ENCODE measurements around the gene ARHGAP23.
"Not testable (repeated sequence)": the region's sequence is repeated elsewhere in the genome, so short reads cannot be mapped to it uniquely, and the experiment has no call there.

Gene ARHGAP23

DNA sequence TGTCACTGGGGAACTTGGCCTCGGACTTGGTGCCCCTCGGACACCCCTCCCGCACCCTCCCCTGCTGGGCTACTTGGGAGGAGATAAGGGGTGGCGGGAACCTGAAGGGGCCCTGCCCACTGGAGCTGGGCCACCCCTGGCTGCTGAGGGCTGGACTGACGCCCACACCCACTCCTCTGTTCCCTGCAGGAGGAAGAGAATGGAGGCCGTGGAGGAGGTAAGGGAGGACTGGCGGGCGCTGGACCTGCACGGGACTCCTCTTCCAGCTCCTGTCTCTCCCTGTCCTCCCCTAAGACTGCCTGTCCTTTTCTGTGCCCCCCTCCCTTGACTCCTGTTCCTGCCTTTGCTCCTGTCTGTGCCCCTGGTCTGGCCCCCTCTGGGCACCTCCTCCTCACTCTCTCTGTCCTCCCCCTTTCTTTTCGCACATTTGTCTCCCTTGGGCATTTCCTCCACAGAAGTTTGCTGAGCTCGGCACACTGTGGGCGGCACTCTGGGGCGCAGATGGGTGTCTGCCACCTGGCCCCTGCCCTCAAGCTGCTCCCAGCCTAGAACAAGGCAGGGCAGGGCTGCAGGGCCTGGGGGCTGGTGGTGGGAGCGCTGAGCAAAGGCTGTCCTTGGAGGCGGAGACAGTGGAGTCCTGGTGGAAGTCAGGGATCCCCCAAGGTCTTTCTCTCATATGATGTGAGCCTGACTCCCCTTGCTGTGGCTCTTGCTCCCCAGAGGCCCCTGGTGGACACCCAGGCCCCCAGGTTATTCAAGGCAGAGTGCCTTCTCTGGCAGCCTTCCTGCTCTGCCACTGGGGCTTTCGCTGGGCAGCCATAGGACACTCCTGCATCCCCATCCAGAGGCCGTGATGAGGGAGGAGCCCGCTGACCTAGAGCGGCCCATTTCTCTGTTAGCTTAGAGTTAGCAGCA is 32.7 kb downstream of the ARHGAP23 start:
- no peak for DNase-seq (ENCODE audit: low read depth)

DNA sequence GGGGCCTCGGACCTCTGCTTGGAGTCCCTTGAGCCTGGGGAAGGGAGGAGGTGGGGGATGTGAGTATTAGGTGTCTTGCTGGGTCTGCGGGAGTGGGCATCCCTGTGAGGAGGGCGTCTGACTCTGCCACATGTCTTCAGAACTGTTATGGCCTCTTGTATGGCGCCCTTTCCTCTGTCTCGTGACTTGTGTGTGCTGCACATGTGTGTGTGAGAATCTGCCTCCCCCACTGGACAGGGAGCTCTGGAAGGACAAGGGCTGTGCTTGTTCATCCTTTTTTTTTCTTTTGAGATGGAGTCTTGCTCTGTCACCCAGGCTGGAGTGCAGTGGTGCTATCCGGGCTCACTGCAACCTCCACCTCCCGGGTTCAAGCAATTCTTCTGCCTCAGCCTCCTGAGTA is 33.4 kb downstream of the ARHGAP23 start:
- DNase-seq (ENCODE audit: low read depth) = no peak

DNA sequence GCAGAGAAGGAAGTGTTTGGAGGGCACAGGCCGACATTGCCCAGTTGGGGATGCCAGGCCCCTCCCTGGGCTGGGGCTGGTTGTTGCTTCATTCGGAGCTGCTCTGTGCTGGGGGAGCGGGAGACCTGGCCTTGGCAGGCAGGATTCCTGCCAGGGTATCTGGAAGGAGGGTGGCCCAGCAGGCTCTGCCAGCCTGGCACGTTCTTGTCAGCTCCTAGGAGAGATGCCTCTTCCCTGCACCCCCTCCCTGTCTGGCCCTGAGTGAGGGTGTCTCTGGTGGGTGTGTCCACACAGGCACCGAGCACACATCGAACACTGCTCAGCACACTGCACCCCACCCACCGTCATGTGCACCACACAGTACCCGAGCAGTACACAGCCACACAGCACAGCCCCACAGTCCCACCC is 35.2 kb downstream of the ARHGAP23 start:
- peak; percentile 61 for DNase-seq (ENCODE audit: low read depth)

DNA sequence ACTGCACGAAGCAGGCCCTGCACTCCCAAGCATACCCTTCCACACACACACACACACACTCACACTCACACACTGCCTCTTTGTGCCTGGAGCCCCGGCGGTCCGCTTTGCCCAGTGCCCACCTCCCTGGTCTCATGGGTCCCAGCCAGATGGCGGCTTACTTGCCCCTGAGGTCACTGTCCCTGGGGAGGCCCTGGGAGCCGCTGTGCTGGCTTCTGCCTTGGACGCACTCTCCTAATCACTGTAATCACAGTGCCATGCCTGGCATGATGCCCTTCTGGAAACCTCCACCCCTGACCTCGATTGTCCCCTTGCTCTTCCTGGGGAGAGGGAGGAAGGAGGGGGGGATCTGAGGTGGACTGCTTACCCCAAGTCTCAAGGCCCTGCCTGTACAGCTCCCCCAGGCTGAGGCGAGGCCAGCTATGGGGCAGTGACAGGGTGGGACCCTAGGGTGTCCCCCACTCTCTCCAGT is 36.0 kb downstream of the ARHGAP23 start:
- peak; percentile 90 for DNase-seq (ENCODE audit: low read depth)

DNA sequence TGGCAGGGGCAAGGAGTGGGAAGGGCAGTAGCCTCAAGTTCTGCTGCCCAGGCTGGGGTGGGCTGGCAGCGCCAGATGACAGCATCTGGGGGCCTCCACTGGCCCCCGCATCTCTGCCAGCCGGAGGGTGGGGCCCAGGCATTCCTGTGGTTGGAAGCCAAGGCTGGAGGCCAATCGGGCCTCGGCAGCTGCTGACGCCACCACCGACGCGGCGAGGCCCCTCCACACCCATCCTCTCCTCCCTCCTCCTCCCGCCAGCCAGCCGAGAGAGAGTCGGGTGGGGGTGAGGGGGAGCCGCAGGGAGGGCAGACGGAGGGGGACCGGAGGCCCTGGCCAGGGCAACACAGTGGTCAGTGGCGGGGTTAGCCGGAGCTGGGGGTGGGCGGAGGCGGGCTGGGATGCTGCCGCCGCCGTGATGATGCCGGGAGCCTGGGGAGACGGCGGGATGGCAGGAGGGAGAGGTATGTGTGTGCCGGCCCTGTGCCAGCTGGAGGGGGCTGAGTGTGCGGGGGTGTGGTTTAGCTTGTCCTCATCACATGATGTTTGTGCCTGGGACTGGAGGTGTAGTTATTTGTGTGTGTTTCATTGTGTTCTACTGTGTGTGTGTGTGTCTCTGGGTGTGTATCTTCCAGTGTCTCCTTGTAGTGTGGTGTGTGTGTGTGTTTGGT is 36.6 kb downstream of the ARHGAP23 start:
- peak; percentile 97 for DNase-seq (ENCODE audit: low read depth)

DNA sequence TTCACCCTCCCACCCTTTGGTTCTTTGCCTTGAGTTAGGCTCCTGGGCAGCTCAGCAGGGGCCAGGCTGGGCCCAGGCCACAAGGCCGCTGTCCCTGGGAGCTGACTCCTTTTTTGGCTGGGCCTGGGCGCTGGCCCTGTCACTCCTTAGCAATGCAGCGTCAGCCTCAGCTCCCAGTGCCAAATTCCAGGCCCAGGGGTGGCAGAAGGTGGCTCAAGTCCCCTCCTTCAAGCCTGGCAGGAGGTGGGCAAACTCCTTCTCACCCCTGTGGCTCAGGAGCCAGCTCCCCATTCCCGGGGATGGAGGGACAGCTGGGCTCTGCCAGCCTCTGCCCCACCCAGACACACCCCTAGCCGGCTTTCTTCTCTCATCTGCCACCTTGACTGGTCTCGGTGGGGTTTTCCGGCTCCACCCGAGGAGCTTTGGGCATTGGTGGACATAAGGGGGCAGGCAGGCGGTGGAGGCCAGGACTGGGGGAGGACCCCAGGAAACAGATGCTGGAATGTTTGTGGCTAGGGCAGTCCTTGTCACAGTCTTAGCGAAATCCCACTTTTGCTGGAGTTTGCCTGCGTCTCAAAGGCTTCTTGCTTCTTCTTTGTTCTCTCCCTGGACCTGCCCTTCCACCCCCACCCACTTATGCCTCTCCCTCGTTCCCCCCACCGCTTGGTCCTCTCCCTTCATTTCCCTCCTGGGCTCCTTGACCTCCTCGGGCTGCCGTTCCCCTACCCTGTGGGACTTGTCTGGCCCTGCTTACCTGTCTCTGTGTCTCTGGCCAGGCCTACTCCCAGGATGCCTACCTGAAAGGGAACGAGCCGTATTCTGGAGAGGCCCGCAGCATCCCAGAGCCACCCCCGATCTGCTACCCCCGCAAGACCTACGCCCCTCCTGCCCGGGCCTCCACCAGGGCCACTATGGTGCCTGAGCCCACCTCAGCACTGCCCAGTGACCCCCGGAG is 37.4 kb downstream of the ARHGAP23 start:
- DNase-seq (ENCODE audit: low read depth) = peak; percentile 90

DNA sequence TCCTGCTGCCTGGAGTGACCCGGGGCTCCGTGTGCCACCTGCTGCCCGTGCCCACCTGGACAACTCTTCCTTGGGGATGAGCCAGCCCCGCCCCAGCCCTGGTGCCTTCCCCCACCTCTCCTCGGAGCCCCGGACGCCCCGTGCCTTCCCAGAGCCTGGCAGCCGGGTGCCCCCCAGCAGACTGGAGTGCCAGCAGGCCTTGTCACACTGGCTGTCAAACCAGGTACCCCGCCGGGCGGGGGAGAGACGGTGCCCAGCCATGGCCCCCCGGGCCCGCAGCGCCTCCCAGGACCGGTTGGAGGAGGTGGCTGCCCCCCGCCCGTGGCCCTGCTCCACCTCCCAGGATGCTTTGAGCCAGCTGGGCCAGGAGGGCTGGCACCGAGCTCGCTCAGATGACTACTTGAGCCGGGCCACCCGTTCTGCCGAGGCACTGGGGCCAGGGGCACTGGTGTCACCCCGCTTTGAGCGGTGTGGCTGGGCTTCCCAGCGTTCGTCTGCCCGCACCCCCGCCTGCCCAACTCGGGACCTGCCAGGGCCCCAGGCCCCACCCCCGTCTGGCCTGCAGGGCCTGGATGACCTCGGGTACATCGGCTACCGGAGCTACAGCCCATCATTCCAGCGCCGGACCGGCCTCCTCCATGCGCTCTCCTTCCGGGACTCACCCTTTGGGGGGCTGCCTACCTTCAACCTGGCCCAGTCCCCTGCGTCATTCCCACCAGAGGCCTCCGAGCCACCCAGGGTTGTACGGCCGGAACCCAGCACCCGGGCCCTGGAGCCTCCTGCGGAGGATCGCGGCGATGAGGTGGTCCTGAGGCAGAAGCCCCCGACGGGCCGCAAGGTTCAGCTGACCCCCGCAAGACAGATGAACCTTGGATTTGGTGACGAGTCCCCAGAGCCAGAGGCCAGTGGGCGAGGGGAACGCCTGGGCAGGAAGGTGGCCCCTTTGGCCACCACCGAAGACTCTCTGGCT is 38.4 kb downstream of the ARHGAP23 start:
- no peak for DNase-seq (ENCODE audit: low read depth)

DNA sequence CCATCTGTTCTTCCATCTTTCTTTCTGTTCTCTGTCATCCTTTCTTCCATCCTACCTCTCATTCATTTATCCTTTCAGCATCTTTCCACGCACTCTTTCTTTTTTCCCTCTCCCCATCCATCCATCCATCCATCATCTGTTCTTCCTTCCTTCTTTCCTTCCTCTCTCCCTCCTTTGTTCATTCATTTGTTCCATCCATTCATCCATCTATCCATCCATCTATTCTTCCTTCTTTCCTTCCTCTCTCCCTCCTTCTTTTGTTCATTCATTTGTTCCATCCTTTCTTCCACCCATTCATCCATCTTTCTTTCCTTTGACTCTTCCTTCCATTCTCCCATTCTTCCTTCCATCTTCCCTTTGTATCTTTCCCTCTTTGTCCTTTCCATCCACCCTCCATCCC is 39.2 kb downstream of the ARHGAP23 start:
- DNase-seq (ENCODE audit: low read depth) = no peak

DNA sequence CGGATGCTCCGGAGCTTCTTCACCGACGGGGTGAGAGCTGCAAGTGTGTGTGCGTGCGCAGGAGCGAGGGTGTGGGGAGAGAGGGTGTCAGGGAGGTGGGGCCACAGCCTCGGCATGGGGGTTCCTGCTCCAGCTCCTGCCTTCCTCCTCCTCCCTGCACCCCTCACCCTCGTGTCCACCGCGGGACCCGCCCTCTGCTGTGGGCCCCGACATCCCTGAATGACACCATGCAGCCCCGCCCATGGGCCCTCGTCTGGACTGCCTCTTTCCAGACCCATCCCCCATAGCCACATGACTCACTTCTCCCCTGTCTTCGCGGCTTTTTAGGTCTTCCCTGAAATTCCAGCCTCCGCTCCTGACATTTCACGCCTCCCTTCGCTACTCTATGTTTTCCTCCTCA is 41.6 kb downstream of the ARHGAP23 start:
- peak; percentile 44 for DNase-seq (ENCODE audit: low read depth)

DNA sequence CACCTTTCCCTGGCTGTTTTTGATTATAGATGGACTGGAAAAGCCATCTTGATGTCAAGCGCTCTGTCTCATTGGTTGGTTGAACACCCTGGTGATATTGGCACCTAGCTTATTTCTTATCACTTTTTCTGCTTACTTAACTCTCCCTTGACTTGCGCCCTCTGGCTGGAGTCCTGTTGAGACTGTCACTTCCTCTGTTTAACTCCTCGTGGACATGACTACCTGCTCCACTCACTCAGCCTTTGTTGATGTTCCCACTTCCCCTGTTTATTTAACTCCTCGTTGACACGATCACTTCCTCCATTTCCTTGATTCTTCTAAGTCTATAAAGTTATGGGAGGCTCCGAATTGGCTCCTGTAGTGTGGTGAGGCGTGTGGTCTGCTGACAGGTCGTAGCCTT is 43.0 kb downstream of the ARHGAP23 start:
- DNase-seq (ENCODE audit: low read depth) = not testable (repeated sequence)

DNA sequence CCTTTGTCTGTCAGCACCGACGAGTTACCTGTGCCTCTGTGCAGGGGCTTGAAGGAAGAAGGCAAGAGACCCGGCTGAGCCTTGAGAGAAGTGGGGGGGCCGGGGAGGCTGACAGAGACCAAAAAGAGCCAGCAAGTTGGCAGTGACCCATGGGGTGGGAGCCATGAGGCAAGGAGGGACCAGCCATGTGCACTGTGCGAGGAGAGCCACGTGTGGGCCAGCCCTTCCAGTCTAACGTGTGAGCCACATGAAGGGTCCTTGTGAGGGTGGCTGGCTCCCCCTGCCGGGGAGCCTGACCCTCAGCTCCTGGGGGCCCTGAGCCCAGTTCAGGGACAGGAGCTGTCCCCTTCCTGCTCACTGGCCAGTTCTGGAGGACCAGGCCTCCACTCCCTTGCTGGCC is 46.4 kb downstream of the ARHGAP23 start:
- not testable (repeated sequence) for DNase-seq (ENCODE audit: low read depth)

DNA sequence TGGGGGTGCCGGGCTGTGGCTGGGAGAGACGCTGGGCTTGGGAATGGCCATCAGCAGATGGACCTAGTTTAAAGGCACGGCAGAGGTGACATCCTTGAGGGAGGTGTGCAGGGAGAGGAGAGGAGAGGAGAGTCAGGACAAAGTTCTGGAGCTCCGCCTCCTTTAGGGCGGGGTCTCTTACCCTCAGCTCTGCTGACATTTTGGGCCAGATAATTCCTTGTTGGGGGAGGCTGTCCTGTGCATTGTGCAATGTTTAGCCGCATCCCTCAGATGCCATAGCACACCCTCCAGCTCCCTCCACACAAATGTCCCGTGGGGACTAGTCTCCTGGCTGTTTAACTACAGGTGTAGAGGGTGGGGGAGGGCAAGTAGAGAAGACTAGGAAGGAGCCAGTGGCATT is 48.3 kb downstream of the ARHGAP23 start:
- peak; percentile 39 for DNase-seq (ENCODE audit: low read depth)

DNA sequence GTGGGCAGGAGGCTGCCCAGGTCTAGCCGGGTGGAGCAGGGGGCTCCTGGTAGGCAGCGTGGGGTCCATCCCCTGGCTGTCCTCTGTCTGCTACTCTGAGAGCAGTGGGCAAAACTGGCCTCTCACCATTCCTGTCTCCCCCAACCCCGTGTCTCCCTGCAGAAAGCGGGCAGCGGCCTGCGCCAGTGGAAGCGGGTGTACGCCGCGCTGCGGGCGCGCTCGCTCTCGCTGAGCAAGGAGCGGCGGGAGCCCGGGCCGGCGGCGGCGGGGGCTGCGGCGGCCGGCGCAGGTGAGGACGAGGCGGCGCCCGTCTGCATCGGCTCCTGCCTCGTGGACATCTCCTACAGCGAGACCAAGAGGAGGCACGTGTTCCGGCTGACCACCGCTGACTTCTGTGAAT is 49.2 kb downstream of the ARHGAP23 start:
- DNase-seq (ENCODE audit: low read depth) = not testable (repeated sequence)

DNA sequence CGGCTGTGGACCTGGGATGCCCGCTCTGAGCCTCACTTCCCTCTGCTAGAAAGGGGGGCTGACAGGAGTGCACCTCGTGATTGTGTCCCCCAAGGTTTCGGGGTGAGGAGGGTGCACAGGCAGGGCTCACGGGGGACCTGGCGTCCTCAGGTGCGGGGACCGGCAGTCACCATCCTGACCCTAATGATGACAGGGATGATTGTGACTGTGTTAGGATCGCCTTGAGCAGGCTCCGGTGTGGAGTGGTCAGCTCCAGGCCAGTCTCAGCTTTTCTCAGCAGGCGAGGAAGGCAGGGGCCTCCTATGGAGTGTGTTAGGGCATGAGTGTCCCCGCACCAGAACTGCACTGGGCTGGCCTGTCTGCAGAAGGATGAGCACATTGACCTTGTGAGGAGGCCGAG is 49.7 kb downstream of the ARHGAP23 start:
- DNase-seq (ENCODE audit: low read depth) = not testable (repeated sequence)

DNA sequence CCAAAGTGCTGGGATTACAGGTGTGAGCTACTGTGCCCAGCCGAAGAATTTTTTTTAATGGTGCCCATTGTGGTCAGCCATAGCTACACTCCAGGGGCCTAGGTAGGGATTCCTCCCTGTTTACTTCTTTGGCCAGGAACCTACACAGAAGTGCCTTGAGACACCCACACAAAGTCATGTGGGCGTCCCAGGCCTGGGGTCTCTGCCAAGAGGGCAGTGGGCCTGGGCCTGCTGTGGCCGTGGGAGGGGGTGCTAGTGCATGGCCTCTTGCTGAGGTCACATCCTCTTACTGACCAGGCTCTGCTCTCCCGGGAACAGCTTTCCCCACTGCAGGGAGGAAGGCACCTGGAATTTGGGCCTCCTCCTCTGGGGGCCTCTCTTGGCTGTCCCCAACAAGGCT is 50.4 kb downstream of the ARHGAP23 start:
- not testable (repeated sequence) for DNase-seq (ENCODE audit: low read depth)

DNA sequence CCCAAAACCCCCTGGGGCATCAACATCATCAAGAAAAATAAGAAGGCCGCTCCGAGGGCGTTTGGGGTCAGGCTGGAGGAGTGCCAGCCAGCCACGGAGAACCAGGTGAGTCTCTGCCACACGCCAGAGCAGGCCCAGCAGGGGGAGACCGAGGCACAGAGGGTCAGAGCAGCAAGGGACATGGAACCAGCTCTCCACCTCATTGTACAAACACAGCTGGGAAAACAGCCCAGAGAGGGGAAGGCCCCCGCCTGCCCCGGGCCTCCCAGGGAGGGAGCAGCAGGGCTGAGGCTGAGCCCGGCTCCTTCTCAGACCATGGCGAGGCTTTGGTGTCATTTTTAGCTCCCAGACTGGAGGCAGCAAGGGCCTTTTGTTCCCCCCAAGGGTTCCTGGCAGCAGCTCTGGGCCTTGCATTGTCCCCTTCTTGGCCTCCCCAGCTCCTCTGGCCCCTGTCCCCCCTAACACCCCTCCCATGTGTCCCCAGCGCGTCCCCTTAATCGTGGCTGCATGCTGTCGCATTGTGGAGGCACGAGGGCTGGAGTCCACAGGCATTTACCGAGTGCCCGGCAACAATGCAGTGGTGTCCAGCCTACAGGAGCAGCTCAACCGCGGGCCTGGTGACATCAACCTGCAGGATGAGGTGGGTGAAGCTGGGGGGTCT is 53.9 kb downstream of the ARHGAP23 start:
- DNase-seq (ENCODE audit: low read depth) = not testable (repeated sequence)

DNA sequence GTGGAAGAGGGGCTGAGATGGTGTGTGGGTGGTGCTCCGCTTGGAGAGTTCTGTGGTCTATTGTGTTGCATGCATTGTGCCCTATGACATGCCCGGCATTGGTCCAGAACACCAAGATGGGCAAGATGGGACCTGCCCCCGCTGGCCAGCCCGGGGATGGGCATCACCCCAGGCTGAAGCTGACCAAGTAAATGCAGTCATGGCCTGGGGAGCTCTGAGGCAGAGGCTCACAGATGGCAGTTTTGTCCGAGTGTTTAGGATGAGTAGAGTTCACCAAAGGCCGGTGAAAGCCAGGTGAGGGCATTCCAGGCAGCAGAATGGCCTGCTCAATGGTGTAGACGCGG is 54.4 kb downstream of the ARHGAP23 start:
- DNase-seq (ENCODE audit: low read depth) = not testable (repeated sequence)

DNA sequence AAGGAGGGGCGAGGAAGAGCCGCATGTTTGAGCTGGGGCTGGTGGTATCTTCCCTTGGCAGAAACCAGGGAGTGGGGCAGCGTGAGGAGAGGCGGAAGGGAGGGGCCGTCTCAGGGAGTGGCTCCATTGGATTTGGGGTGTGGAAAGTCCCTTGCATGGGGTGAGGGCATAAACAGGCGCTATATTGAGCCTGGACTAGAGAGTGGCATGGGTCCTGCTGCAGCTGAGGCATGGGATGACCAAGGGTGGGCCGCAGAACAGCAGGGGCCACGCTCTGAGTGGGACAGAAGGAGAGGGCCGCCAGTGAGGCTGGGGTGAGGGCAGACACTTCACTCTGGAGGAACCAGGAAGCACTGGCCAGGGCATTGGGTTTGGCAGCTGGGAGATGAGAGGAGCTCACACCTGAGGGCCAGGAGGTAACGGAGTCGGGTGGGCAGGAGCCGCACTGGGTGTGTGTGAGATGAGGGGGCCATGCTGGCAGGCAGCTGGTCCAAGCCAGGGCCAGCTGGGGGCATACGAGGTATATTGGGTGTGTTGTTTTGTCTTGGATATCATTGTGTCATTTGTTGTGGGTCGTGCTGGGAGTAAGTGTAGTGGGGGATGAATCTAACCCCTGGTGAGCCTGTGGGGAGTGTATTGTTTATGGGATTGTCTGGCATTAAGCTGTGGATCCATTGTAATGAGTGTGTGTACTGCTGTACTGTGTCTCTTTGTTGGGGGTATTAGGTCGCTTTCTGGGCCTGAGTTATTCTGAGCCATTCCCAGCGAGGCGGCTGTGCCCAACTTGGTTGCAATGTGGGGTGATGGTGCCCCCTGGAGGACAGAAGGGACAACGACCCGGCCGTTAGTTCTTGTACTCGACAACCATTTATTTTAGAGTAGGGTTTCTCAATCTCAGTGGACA is 56.2 kb downstream of the ARHGAP23 start:
- DNase-seq (ENCODE audit: low read depth) = peak; percentile 77

DNA sequence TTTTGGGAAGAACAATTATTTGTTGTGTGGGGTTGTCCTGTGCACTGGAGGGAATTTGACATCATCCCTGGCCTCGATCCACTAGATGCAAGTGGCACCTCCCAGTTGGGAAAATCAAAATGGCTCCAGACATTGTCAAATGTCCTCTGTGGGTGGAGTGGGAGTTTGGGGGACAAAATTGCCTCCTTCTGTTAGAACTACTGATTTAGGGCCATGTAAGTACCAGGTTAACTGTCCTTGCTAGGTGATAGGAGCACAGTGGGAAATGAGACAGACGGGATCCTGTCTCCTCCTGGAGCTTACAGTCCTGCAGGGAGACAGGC is 56.8 kb downstream of the ARHGAP23 start:
- no peak for DNase-seq (ENCODE audit: low read depth)
